ENCODE results near the gene PDSS2.

PDSS2 gene

GRCh38 chr6:107185391-107185970 is 273.9 kb downstream of the PDSS2 start:
- Histone ChIP-seq H2BK15ac (ENCODE audit: low read length) (no peak overlapping the region), H3K27ac (replicated peaks; ENCODE audit: low read length) (no peak overlapping the region), H2BK5ac (ENCODE audit: low read length) (no peak overlapping the region), H3K4me3 (ENCODE audit: low read length in 2 of 2) (no peak overlapping the region), H3K14ac (ENCODE audit: low read length) (no peak overlapping the region), H3K9me3 (replicated peaks in 1 of 2; ENCODE audit: control insufficient read depth in 2 of 2, insufficient read depth in 1 of 2, low read depth in 1 of 2, low read length in 2 of 2) (no peaks in the 10 kb centered on the region), H3K4me2 (ENCODE audit: insufficient read depth, low read length, poor library complexity, severe bottlenecking) (no peak overlapping the region), H4K8ac (ENCODE audit: low read depth, low read length) (no peak overlapping the region), H2AFZ (ENCODE audit: low read length) (no peak overlapping the region), H3K9ac (ENCODE audit: low read depth, low read length, poor library complexity) (no peak overlapping the region), H3K18ac (ENCODE audit: low read length) (no peak overlapping the region), H4K91ac (ENCODE audit: low read depth, low read length, poor library complexity) (no peak overlapping the region), H3K79me1 (ENCODE audit: low read depth, low read length) (no peaks in the 10 kb centered on the region), H3K23ac (ENCODE audit: low read depth, low read length, poor library complexity) (no peak overlapping the region), H2BK120ac (ENCODE audit: low read depth, low read length) (no peak overlapping the region), H2AK5ac (ENCODE audit: low read depth, low read length) (no peak overlapping the region), H3K36me3 (replicated peaks in 1 of 2; ENCODE audit: control insufficient read depth in 2 of 2, insufficient read depth in 2 of 2, low read length in 2 of 2) (no peaks in the 10 kb centered on the region), H3K4me1 (ENCODE audit: control insufficient read depth in 2 of 2, insufficient read depth in 1 of 2, low read depth in 1 of 2, low read length in 2 of 2) (no peaks in the 10 kb centered on the region), H3K4ac (ENCODE audit: low read length) (no peak overlapping the region), H3K27me3 (ENCODE audit: control insufficient read depth in 3 of 3, insufficient read depth in 3 of 3, low read depth in 1 of 3, low read length in 3 of 3) (no peaks in the 10 kb centered on the region), H2BK12ac (ENCODE audit: low read length) (no peak overlapping the region)
- WGBS, 2 donors (ENCODE audit: extremely low coverage in 2 of 2, insufficient read length in 2 of 2, insufficient replicate concordance in 1 of 2) = no CpG with 5 or more reads among the region's 9 CpGs
- DNase-seq (ENCODE audit: low spot score) = no peak

- Histone ChIP-seq H3K4ac (ENCODE audit: low read length) (no peak overlapping the region), H3K4me2 (ENCODE audit: insufficient read depth, low read length, poor library complexity, severe bottlenecking) (no peak overlapping the region)
- no CpG with 5 or more reads among the region's 1 CpG for WGBS, 2 donors (ENCODE audit: extremely low coverage in 2 of 2, insufficient read length in 2 of 2, insufficient replicate concordance in 1 of 2)
These were observed 274.9 kb downstream of the PDSS2 start for GRCh38 chr6:107184435-107184834.

GRCh38 chr6:107180099-107180498 is 279.3 kb downstream of the PDSS2 start:
- Histone ChIP-seq H3K27ac (replicated peaks; ENCODE audit: low read length) (no peak overlapping the region), H2AFZ (ENCODE audit: low read length) (no peak overlapping the region), H2BK5ac (ENCODE audit: low read length) (no peak overlapping the region), H2BK15ac (ENCODE audit: low read length) (no peak overlapping the region), H3K18ac (ENCODE audit: low read length) (no peak overlapping the region), H3K9ac (ENCODE audit: low read depth, low read length, poor library complexity) (no peak overlapping the region), H2AK5ac (ENCODE audit: low read depth, low read length) (no peak overlapping the region), H3K14ac (ENCODE audit: low read length) (no peak overlapping the region), H3K36me3 (replicated peaks in 1 of 2; ENCODE audit: control insufficient read depth in 2 of 2, insufficient read depth in 2 of 2, low read length in 2 of 2) (no peaks in the 10 kb centered on the region), H3K4me3 (ENCODE audit: low read length in 2 of 2) (no peak overlapping the region), H3K79me1 (ENCODE audit: low read depth, low read length) (no peaks in the 10 kb centered on the region), H3K23ac (ENCODE audit: low read depth, low read length, poor library complexity) (no peak overlapping the region), H3K4me2 (ENCODE audit: insufficient read depth, low read length, poor library complexity, severe bottlenecking) (no peak overlapping the region), H3K4ac (ENCODE audit: low read length) (no peak overlapping the region), H4K8ac (ENCODE audit: low read depth, low read length) (no peak overlapping the region), H2BK12ac (ENCODE audit: low read length) (no peak overlapping the region), H3K27me3 (ENCODE audit: control insufficient read depth in 3 of 3, insufficient read depth in 3 of 3, low read depth in 1 of 3, low read length in 3 of 3) (no peaks in the 10 kb centered on the region), H2BK120ac (ENCODE audit: low read depth, low read length) (no peak overlapping the region), H4K91ac (ENCODE audit: low read depth, low read length, poor library complexity) (peak overlapping the region; percentile 24), H3K4me1 (ENCODE audit: control insufficient read depth in 2 of 2, insufficient read depth in 1 of 2, low read depth in 1 of 2, low read length in 2 of 2) (no peaks in the 10 kb centered on the region), H3K9me3 (replicated peaks in 1 of 2; ENCODE audit: control insufficient read depth in 2 of 2, insufficient read depth in 1 of 2, low read depth in 1 of 2, low read length in 2 of 2) (no peaks in the 10 kb centered on the region)
- no CpG with 5 or more reads among the region's 2 CpGs for WGBS, 2 donors (ENCODE audit: extremely low coverage in 2 of 2, insufficient read length in 2 of 2, insufficient replicate concordance in 1 of 2)
- DNase-seq (ENCODE audit: low spot score) = no peak

More at GRCh38 chr6:107184435-107184834, 274.9 kb downstream of the PDSS2 start:
- H3K79me1 ChIP-seq (ENCODE audit: low read depth, low read length) = no peaks in the 10 kb centered on the region
- H3K9ac ChIP-seq (ENCODE audit: low read depth, low read length, poor library complexity) = no peak overlapping the region
- no peak overlapping the region for H2BK15ac ChIP-seq (ENCODE audit: low read length)
- no peak overlapping the region for H2BK12ac ChIP-seq (ENCODE audit: low read length)
- no peak overlapping the region for H3K18ac ChIP-seq (ENCODE audit: low read length)
- H2AK5ac ChIP-seq (ENCODE audit: low read depth, low read length) = no peak overlapping the region
- no peak overlapping the region for H4K91ac ChIP-seq (ENCODE audit: low read depth, low read length, poor library complexity)
- no peak overlapping the region for H3K27ac ChIP-seq (replicated peaks; ENCODE audit: low read length)
- no peak overlapping the region for H2BK120ac ChIP-seq (ENCODE audit: low read depth, low read length)
- no peak overlapping the region for H3K14ac ChIP-seq (ENCODE audit: low read length)
- no peaks in the 10 kb centered on the region for H3K27me3 ChIP-seq (ENCODE audit: control insufficient read depth in 3 of 3, insufficient read depth in 3 of 3, low read depth in 1 of 3, low read length in 3 of 3)
- H3K36me3 ChIP-seq (replicated peaks in 1 of 2; ENCODE audit: control insufficient read depth in 2 of 2, insufficient read depth in 2 of 2, low read length in 2 of 2) = no peaks in the 10 kb centered on the region
- H3K4me1 ChIP-seq (ENCODE audit: control insufficient read depth in 2 of 2, insufficient read depth in 1 of 2, low read depth in 1 of 2, low read length in 2 of 2) = no peaks in the 10 kb centered on the region
- no peaks in the 10 kb centered on the region for H3K9me3 ChIP-seq (replicated peaks in 1 of 2; ENCODE audit: control insufficient read depth in 2 of 2, insufficient read depth in 1 of 2, low read depth in 1 of 2, low read length in 2 of 2)
- no peak overlapping the region for H4K8ac ChIP-seq (ENCODE audit: low read depth, low read length)
- H2AFZ ChIP-seq (ENCODE audit: low read length) = no peak overlapping the region
- no peak overlapping the region for H2BK5ac ChIP-seq (ENCODE audit: low read length)
- H3K23ac ChIP-seq (ENCODE audit: low read depth, low read length, poor library complexity) = no peak overlapping the region
- H3K4me3 ChIP-seq (ENCODE audit: low read length in 2 of 2) = no peak overlapping the region
- no peak for DNase-seq (ENCODE audit: low spot score)

GRCh38 chr6:107179004-107179403 is 280.4 kb downstream of the PDSS2 start:
- no peaks in the 10 kb centered on the region for H3K79me1 ChIP-seq (ENCODE audit: low read depth, low read length)
- no peaks in the 10 kb centered on the region for H3K27me3 ChIP-seq (ENCODE audit: control insufficient read depth in 3 of 3, insufficient read depth in 3 of 3, low read depth in 1 of 3, low read length in 3 of 3)
- no peak overlapping the region for H3K4me3 ChIP-seq (ENCODE audit: low read length in 2 of 2)
- H2AK5ac ChIP-seq (ENCODE audit: low read depth, low read length) = no peak overlapping the region
- no peak overlapping the region for H3K4ac ChIP-seq (ENCODE audit: low read length)
- H3K9me3 ChIP-seq (replicated peaks in 1 of 2; ENCODE audit: control insufficient read depth in 2 of 2, insufficient read depth in 1 of 2, low read depth in 1 of 2, low read length in 2 of 2) = no peaks in the 10 kb centered on the region
- no peak overlapping the region for H3K27ac ChIP-seq (replicated peaks; ENCODE audit: low read length)
- H2BK12ac ChIP-seq (ENCODE audit: low read length) = no peak overlapping the region
- H4K8ac ChIP-seq (ENCODE audit: low read depth, low read length) = no peak overlapping the region
- H3K23ac ChIP-seq (ENCODE audit: low read depth, low read length, poor library complexity) = no peak overlapping the region
- no peak overlapping the region for H2BK5ac ChIP-seq (ENCODE audit: low read length)
- H3K4me2 ChIP-seq (ENCODE audit: insufficient read depth, low read length, poor library complexity, severe bottlenecking) = no peak overlapping the region
- H3K36me3 ChIP-seq (replicated peaks in 1 of 2; ENCODE audit: control insufficient read depth in 2 of 2, insufficient read depth in 2 of 2, low read length in 2 of 2) = no peaks in the 10 kb centered on the region
- no peak overlapping the region for H2BK120ac ChIP-seq (ENCODE audit: low read depth, low read length)
- no peak overlapping the region for H2BK15ac ChIP-seq (ENCODE audit: low read length)
- DNase-seq (ENCODE audit: low spot score) = no peak
- H3K14ac ChIP-seq (ENCODE audit: low read length) = no peak overlapping the region
- H3K18ac ChIP-seq (ENCODE audit: low read length) = no peak overlapping the region
- H3K4me1 ChIP-seq (ENCODE audit: control insufficient read depth in 2 of 2, insufficient read depth in 1 of 2, low read depth in 1 of 2, low read length in 2 of 2) = no peaks in the 10 kb centered on the region
- H3K9ac ChIP-seq (ENCODE audit: low read depth, low read length, poor library complexity) = no peak overlapping the region
- no CpG with 5 or more reads among the region's 5 CpGs for WGBS, 2 donors (ENCODE audit: extremely low coverage in 2 of 2, insufficient read length in 2 of 2, insufficient replicate concordance in 1 of 2)
- no peak overlapping the region for H4K91ac ChIP-seq (ENCODE audit: low read depth, low read length, poor library complexity)
- no peak overlapping the region for H2AFZ ChIP-seq (ENCODE audit: low read length)

Measured in neuronal stem cell (in vitro differentiated cells).